Activated CD4-positive, alpha-beta T cell treated with anti-CD3 and anti-CD28 coated beads, Interleukin-2, amount 50 U/mL, for 16 hours (primary cell): ENCODE results near the gene HS6ST1.

ENCODE experiments used
- DNase-seq: peaks from one replicate; pipeline ENCODE4 v3.0.0-alpha.2; 2020

HS6ST1 gene

GRCh38 chr2:128233790-128234395, 84.8 kb downstream of the HS6ST1 start:
- DNase-seq: no peak

- DNase-seq: peak; percentile 88
These were observed 85.5 kb downstream of the HS6ST1 start for GRCh38 chr2:128232965-128233789.

- DNase-seq: peak; percentile 6
These were observed 89.8 kb downstream of the HS6ST1 start for GRCh38 chr2:128228894-128229293.

- DNase-seq: no peak
These were observed 90.8 kb downstream of the HS6ST1 start for GRCh38 chr2:128227862-128228261.

DNA sequence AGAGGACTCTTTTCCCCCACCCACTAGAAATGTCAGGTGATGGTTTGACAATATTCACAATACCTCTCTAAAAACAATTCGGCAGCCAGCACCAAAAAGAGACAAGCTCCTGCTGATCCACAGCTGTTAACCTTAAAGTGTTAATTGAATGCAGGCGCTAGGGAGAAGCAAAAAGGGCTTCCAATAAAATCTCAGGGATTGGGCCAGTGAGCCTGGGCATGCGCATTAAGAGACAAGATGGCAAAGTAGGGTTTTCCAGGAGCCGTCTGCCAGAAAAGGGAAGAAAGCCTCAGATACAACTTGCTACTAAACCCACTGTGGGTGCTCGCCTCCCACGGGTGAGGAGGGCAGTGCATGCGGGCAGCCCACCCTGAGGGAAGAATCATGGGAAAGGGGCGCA, 98.8 kb downstream of the HS6ST1 start:
- no peak for DNase-seq

DNA sequence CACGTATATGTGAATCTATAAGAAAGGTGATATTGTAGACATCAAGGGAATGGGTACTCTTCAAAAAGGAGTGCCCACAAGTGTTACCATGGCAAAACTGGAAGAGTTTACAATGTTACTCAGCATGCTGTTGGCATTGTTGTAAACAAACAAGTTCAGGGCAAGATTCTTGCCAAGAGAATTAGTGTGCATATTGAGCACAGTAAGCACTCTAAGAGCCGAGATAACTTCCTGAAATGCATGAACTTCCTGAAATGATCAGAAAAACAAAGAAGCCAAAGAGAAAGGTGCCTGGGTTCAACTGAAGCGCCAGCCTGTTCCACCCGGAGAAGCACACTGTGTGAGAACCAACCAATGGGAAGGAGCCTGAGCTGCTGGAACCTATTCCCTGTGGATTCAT, 101.0 kb downstream of the HS6ST1 start:
- no peak for DNase-seq

DNA sequence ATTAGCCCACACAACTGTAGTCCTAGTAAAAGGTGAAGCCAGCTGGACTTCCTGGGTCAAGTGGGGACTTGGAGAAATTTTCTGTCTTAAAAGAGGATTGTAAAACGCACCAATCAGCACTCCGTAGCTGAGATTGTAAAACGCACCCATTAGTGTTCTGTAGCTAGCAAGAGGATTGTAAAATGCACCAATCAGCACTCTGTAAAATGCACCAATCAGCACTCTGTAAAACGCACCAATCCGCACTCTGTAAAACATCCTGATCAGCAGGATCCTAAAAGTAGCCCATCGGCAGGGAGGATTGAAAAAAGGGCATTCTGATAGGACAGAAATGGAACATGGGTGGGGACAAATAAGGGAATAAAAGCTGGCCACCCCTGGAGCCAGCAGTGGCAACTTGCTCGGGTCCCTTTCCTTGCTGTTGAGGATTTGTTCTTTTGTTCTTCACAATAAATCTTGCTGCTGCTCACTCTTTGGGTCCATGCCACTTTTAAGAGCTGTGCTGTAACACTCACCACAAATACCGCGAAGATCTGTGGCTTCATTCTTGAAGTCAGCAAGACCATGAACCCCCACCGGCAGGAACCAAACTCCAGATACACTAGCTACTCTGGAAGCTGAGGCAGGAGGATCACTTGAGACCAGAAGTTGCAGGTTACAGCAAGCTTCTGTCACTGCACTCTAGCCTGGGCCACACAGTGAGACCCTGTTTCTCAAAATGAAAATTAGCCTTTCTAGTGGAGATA, 102.6 kb downstream of the HS6ST1 start:
- no peak for DNase-seq
